ENCODE results near the gene PRKCSH.
"Not testable (repeated sequence)": the region's sequence is repeated elsewhere in the genome, so short reads cannot be mapped to it uniquely, and the experiment has no call there.

The PRKCSH gene, protein sequence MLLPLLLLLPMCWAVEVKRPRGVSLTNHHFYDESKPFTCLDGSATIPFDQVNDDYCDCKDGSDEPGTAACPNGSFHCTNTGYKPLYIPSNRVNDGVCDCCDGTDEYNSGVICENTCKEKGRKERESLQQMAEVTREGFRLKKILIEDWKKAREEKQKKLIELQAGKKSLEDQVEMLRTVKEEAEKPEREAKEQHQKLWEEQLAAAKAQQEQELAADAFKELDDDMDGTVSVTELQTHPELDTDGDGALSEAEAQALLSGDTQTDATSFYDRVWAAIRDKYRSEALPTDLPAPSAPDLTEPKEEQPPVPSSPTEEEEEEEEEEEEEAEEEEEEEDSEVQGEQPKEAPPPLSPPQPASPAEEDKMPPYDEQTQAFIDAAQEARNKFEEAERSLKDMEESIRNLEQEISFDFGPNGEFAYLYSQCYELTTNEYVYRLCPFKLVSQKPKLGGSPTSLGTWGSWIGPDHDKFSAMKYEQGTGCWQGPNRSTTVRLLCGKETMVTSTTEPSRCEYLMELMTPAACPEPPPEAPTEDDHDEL

DNA sequence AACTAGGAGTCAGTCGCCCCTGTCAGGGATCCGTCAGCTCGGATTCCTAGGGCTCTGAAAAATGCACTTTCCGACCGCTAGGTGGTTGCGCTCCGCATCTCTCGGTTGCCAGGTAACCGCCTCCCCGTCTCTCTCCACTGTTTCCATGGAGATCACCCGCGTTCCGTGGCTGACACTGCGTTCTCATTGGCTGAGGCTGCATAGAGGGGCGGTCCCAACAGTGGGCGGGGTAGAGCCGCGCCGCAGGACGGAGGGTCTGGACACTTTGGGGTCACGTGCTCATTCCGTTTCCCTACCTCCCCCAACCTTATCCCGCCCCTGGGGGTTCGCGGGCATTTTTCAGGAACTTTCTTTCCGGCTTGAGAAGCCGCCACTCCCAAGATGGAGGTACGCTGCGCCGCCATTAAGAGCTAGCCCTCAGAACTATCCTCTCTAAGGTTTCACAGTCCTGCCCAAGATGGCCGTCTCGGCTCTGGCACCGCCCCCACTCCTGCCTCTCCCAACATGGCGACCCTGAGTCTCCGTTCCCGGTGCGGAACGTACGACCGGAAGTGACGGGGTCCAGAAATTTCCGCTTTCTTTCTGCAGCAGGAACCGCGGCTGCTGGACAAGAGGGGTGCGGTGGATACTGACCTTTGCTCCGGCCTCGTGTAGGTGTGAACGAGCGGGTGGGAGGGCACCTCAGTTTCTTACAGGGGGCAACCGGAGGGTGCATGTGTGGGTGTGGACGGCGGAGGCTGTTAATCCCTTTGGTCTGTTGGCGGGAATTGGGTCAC, at the start of gene PRKCSH, which contains the start of gene ODAD3:
Gene PRKCSH (plus strand): TSS at position 579 of the 776 bp plus-strand sequence. CDS start 483 bp downstream, outside the sequence.
Gene ODAD3 (minus strand): TSS at position 65 of the 776 bp plus-strand sequence. CDS start 105 bp downstream, outside the sequence.
- peak; percentile 98 for DNase-seq

DNA sequence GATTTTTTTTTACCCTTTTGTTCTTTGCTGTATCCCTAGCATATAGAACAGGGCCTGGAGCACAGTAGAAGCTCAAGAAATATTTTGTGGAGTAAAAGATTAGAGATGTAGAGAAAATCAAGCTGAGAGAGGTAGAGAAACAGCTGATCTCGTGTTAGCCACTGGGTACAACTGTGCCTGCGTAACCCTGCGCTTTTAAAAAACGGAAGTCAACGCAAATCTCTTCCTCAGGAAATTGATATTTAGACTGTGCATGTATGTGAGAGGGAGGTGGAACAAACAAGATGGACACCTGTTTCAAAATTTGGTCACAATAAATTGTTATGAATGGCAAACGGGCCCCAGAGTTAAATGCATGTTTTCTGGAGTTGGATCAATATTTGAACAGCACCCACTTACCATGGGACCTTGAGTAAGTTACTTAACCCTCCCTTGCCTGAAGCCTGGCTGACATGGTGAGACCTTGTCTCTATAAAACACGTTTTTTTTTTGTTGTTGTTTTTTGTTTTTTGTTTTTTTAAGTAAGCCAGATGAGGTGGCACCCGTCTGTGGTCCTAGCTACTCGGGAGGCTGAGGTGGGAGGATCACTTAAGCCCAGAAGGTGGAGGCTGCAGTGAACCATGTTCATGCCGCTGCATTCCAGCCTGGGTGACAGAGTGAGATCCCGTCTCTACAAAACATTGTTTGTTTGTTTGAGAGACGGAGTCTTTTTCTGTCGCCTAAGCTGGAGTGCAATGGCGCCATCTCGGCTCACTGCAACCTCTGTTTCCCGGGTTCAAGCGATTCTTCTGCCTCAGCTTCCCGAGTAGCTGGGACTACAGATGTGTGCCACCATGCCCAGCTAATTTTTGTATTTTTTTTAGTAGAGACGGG, 48.0 kb upstream of the PRKCSH start:
- DNase-seq: no peak

DNA sequence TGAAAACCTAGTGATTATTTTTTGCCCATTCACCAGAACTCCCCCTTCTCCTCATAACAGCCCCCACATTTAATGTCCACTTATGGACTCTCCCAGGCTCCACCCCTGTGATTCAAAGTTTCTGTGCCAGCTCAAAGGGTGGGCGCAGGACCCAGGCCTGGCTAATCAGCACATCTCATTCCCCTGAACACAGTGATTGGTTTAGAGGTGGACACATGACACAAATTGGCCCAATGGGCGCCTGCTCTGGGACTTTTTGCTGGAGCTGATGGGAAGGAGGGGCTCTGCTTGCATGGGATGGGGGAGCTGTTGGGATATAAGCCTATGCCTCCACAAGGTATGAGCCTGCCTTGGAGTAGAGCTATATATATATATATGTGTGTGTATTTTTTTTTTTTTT, 45.1 kb upstream of the PRKCSH start:
- no peak for DNase-seq

DNA sequence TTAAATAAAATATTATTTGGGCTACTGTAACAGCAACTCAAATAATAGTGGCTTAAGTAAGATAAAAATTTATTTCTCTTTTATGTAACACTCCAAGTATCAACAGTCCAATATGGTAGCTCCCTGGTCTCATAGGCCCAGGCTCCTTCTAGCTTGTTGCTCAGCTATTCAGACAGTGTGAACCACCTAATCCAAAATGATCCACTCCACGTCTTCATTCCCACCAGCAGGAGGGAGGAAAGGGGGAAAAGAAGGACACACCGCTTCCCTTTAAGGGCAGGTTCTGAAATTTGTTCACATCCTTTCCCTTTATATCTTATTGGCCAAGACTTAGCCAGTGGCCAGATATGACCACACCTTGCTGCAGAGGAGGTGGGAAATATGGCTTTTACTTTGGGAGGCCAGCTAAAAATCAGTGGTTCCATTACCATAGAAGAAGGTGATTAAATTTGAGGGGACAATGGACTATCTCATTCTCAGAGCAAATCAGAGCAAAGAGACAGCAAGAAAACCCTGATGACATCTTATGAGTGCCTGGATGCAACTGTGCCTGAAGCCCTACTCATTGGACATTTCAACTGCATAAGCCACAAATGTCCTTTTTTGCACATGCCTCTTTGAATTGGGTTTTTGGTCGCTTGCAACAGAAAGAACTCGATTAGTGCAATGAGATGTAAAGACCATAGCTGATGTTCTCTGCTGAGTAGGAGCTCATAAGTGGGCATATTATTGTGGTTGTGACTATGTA, 44.3 kb upstream of the PRKCSH start:
- no peak for DNase-seq

DNA sequence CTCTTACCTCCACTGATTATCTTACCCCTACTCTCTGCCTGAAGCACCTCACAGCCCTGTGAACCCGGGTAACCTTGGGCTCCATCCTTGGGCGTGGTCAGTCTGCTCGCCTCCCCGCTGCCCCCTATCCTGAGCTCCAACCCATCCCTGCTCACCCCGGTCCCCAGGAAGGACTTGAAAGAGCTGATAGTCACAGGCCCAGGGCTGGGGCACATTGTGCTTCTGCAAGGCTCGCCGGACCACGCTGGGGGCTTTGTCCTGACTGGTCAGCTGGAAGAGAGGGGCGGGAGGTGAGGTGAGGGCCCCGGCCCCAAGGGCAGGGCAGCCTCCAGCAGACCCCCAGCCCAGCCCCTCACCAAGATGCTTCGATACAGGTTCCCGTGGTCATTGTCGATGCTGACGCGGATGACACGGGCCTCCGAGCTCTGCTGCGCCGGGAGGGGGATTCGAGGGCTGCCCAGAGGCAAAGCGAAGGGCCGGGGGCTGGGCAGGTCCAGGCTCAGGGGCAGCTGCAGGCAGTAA, 38.3 kb upstream of the PRKCSH start:
- no peak for DNase-seq

DNA sequence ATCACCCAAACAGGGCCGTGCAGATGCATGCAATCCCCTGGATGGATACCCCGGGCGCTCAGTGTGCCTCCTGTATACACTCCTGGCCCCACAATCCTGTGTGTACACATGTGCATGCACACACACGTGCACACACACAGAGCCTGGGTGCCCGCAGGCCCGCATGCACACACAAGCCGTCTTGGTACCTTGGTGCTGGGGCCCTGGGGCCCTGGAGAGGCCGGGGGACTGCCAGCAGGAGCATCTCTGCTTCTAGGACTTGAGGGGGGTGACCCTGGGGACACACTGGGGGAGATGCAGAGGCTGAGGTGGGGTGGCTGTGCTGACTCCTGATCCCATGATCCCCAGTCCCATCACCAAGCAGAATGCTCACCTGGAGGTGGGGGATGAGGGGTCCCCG, 35.8 kb upstream of the PRKCSH start:
- DNase-seq: no peak

DNA sequence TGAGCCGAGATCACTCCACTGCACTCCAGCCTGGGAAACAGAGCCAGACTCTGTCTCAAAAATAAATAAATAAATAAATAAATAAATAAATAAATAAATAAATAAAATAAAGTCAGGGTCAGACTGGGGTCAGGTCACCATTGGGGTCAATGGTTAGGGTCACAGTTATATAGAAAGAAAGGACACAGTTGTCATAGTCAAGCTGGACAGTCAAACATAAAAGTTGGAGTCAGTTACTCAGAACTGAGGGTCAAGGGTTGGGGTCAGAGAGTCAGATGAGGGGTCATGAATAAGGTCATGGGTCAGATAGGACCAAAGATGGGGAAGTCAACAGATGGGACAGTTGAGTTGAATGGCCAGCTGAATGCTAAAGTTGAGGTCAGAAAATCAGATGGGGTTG, 34.6 kb upstream of the PRKCSH start:
- no peak for DNase-seq

DNA sequence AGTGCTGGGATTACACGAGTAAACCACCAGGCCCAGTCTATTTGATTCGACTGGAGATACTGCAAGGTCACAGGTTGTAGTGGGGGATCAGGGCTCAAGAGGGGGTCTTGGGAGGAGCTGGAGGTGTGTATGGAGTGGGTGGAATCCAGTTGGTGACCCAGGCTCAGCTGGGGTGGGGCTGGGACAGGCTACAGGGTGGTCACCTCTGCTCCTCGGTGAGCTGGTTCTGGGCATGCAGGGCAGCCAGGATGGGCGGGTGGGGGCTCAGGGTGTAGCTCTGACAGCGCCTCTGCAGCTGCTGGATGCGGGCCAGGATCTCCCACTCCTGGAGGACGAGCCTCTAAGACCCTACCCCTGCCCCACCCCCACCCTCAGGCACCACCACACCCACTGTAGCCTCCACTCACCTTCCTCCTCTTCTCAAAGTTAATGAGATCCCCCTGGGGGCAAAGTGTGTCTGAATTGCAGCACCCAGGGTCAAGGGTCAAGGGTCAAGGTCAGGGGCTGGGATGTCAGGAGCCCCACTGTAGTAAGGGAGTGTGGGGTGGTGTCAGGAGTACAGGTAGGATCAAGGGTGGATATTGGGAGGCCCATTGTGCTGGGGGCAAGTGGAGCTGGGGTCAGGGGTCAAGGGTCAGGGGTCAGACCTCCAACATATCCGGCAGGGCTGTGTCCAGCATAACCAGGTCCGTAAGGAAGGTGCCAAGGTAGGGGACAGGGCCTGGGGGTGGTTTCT, 33.5 kb upstream of the PRKCSH start:
- DNase-seq: no peak

DNA sequence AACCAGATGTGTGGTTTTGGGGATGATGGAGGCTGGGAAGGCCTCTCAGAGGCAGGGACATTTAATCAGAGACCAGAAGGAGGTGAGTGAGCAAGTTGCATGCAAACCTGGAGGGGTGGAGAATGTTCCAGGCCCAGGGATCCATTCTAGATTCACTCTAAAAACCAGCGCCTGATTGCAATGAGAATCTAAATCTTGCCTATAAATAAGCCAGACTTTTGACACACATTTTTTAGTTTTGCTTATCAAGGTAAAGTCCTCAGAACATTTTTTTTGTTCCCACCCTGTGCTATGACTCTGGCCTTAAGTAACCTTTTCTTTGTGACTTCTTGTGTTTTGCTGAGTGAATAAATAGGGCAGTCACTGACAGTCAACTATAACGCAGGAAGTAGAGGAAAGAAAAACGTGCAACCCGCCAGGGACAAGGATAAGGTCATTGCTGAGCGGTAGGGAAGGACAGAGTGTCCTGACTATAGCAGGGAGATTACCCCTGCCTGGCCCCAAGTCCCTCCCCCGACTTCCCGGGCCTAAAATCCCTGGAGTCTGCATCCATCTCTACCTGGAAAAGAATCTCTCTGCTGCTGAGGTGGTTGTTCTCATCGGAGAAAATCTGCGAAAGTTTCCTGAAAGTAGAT, 30.7 kb upstream of the PRKCSH start:
- DNase-seq: no peak

DNA sequence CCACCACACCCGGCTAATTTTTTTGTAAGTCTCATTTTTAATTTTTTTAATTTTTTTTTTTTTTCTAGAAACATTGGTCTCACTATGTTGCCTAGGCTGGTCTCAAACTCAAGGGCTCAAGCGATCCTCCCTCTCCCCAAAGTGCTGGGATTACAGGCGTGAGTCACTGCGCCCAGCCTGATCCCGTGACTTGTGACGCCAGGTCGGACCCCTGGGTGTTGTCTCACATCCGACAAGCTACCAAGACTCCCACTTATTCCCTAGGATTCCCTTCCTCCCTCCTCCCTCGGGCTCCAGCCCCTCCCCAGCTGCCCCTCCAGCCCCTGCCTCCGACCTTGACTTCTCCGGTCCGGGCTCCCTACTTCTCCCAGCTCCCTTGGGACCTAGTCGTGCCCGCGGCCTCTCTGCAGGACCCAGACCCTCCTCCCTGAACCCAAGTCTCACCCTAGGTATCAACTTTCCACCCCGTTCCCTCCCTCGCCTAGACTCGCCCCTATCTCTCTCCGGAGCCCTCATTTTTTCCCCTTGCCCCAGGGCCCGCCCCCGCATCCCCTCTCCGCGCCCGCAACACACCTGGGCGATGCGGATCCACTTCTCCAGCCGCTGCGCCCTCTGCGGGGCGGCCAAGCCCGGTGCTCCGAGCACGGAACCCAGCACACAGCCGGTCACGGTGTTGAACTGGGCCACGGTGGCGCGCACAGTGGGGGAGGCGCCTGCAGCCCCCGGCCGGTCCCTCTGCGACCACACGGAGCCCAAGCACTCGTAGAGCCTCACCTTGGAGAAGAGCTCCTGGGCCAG, 29.4 kb upstream of the PRKCSH start:
- DNase-seq: no peak

DNA sequence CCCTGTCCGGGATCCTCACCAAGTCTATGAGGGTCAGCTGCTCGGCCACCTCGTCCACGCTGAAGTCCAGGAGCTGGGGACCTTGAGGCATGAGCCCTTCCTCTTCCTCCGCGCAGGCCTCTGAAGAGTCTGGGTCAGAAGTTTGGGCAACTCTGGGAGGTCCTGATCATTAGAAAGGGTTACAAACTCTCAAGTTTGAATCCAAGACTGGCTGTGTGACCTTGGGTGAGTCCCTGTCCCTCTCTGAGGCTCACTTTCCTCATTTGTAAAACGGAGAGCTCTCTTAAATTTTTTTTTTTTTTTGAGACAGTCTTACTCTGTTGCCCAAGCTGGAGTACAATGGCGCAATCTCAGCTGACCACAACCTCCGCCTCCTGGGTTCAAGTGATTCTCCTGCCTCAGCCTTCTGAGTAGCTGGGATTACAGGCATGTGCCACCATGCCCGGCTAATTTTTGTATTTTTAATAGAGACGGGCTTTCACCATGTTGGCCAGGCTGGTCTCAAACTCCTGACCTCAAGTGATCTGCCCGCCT, 28.7 kb upstream of the PRKCSH start:
- DNase-seq: not testable (repeated sequence)

DNA sequence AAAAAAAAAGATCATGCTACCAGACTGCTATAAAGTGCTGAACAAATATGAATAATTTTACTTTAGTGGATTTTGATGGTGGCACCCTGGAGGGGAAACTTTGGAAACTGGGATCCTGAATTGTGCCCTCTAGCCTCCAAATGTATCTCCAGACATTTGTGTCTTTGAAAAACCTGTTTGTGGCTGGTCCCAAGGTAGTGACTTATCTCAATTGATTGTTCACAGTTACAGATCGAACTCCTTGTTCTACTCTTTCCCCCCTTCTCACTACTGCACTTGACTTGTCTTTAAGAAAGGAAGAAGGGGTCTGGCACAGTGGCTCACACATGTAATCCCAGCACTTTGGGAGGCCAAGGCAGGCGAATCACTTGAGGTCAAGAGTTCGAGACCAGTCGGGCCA, 26.8 kb upstream of the PRKCSH start:
- no peak for DNase-seq

DNA sequence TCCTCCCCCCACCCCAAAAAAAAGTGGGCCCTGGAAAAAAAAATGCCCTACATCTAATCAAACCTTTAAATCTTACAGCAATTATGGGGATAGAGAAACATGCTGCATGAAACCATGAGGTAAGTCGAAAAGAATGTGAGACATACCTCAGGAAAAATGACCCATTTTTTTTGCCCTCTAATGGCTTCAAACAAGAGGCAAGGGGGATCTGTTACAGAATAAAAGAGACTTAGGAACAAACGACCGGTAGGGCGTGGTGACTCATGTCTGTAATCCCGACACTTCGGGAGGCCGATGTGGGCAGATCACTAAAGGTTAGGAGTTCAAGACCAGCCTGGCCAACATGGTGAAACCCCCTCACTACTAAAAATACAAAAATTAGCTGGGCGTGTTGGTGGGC, 24.8 kb upstream of the PRKCSH start:
- DNase-seq: no peak

DNA sequence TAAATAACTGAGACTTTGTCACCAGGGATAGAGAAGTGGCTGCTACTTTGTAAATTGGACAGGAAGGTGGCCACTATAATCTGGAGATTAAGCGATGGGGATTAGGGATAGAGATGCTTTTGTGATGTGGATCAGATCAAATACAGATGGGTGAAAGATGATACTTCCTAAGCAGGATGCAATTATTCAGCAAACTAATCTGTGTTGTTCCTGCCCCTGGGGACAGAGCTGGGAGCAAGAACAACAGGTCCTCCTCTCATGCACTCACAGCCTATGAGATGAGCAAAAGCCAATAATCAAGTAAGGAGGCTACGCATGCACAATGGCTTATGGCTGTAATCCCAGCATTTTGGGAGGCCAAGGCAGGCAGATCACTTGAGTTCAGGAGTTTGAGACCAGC, 20.9 kb upstream of the PRKCSH start:
- no peak for DNase-seq

DNA sequence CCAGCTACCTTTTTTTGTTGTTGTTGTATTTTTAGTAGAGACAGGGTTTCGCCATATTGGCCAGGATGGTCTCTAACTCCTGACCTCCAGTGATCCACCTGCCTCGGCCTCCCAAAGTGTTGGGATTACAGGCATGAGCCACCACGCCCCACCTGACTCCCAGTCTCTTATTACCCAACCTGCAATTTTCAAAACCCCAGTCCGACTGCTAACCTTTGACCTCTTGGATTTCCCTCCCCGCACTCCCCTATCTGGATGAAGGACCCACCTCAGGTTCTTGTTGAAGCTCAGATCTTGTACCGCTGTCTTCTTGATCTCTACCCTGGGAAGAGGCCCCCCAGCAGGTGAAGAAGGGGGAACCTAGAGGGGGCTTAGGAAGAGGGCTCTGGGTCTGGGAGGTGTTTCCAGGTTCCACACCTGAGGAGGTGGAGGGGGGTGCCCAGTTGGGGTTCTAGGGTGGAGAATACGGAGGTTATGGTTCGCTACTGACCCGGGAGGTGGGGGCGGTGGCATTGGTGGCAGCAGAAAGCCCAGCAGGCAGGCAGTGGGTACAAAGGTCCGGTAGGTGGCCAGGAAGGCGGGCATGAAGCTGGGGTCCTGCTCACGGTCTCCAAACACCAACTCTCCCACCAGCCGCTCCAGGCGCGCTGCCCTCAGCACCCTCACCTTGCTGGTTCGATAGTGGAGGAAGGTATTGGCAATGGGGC, 18.9 kb upstream of the PRKCSH start:
- DNase-seq: no peak

DNA sequence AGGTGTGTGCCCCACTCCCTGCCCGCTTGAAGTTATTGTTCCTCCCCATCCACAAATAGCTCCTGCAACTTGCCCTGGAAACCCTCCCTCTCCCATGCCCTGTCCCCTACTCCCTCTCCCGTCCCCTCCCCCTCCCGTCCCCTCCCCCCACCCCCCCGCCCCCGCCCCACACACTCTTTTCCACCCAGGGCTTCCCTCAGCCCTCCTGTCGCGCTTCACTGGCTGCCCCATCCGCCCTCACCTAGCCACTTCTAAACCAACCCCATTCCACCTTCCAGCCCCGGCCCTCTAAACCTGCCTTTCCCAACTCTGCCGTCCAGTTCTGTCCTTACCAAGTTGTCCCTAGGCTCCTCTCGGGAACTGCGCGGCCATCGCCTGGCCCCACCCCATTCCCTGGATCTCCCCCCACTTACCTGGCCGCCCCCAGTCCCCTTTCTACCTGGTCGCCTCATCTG, 17.3 kb upstream of the PRKCSH start:
- no peak for DNase-seq

DNA sequence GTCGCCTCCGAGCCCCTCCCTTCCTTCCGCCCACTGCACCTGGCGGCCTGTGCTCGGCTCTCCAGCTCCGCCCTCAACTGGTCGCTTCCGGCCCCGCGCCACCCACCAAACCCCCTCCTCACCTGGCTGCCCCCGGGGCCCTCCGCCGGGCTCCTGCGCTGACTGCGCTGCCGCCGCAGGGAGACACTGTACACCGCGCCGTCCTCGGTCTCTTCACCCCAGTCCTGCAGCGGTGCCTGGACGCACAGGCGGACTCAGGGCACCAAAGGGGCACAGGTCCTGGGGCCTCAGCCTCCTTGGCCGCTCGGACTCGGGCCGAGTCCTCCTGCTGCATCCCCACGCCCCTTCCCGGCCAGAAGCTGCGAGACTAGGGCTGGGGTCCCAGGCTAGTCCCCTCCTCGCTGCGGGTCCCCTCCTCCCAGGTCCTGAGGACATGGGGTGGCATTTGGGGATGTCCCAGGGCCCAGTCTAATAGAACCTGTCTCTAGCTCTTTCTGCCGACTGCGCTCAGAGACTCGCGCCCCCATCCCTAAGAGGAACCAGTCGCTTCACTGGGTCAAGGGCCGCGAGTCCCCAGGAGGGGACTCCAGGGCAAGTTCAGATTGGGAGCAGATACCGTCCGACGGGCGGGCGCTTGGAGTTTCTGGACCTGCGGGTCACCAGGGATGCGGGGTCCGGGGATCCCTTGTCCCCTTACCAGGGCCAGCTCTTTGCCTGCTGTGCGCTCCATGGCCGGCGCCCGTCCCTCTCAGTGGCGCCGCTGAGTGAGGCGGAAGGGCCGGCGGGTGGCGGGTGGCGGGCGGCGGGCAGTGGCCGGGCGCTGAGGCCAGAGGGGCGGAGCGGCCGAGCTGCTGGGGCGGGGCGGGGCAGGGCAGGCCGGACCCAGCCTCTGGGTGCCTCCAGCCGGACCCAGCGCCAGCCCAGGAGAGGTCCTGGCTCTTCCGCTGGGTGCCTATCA, 16.6 kb upstream of the PRKCSH start, which contains the start of gene RGL3:
Gene RGL3 (minus strand): TSS at position 766 of the 958 bp plus-strand sequence. CDS start 36 bp downstream, at position 730.
- DNase-seq: peak; percentile 28
